ENCODE measurements around the gene CPXM1. TPM values are rescaled to one million over a fixed set of nuclear protein-coding genes. Genes with fewer than 3 reads are reported as not detected.
A peak's percentile ranks its signal among the peaks of the same experiment; 100 is the strongest.

CPXM1 gene
- polyA plus RNA-seq, 2 donors: 0.28 to 2.5 TPM

- H3K27ac ChIP-seq (ENCODE audit: low read depth in 2 of 2, low read length in 1 of 2): no peak overlapping the region
- H3K4me3 ChIP-seq (ENCODE audit: low read depth in 1 of 2, low read length in 2 of 2): no peak overlapping the region
- H3K27me3 ChIP-seq (ENCODE audit: control insufficient read depth in 1 of 2, insufficient read depth in 2 of 2, low read length in 2 of 2): peaks cover 0 to 15% of the 10 kb centered on the region in 2 donors
- no peaks in the 10 kb centered on the region for H3K36me3 ChIP-seq (ENCODE audit: control insufficient read depth in 2 of 2, insufficient read depth in 2 of 2, low read length in 1 of 2)
- 43 to 48% methylated on average over 22 of the region's 22 CpGs for WGBS, 2 donors
- H3K4me1 ChIP-seq (ENCODE audit: control insufficient read depth in 2 of 2, insufficient read depth in 2 of 2, low read length in 1 of 2): no peaks in the 10 kb centered on the region
- peaks cover 0 to 2% of the 10 kb centered on the region in 2 donors for H3K9me3 ChIP-seq (ENCODE audit: control insufficient read depth in 2 of 2, insufficient read depth in 1 of 2, low read depth in 1 of 2, low read length in 1 of 2)
These were observed 5.4 kb upstream of the CPXM1 start for GRCh38 chr20:2805689-2806350.

GRCh38 chr20:2804852-2805688, 4.6 kb upstream of the CPXM1 start:
- Histone ChIP-seq H3K4me3 (ENCODE audit: low read depth in 1 of 2, low read length in 2 of 2) (no peak overlapping the region), H3K36me3 (ENCODE audit: control insufficient read depth in 2 of 2, insufficient read depth in 2 of 2, low read length in 1 of 2) (no peaks in the 10 kb centered on the region), H3K27ac (ENCODE audit: low read depth in 2 of 2, low read length in 1 of 2) (no peak overlapping the region), H3K27me3 (ENCODE audit: control insufficient read depth in 1 of 2, insufficient read depth in 2 of 2, low read length in 2 of 2) (peaks cover 0 to 18% of the 10 kb centered on the region in 2 donors), H3K4me1 (ENCODE audit: control insufficient read depth in 2 of 2, insufficient read depth in 2 of 2, low read length in 1 of 2) (peaks cover 2 to 3% of the 10 kb centered on the region in 2 donors), H3K9me3 (ENCODE audit: control insufficient read depth in 2 of 2, insufficient read depth in 1 of 2, low read depth in 1 of 2, low read length in 1 of 2) (peaks cover 0 to 2% of the 10 kb centered on the region in 2 donors)
- WGBS, 2 donors: 17 to 19% methylated on average over 45 to 49 of the region's 49 CpGs

- peaks cover 0 to 18% of the 10 kb centered on the region in 2 donors for H3K27me3 ChIP-seq (ENCODE audit: control insufficient read depth in 1 of 2, insufficient read depth in 2 of 2, low read length in 2 of 2)
- H3K4me3 ChIP-seq (ENCODE audit: low read depth in 1 of 2, low read length in 2 of 2): no peak overlapping the region
- no peaks in the 10 kb centered on the region for H3K9me3 ChIP-seq (ENCODE audit: control insufficient read depth in 2 of 2, insufficient read depth in 1 of 2, low read depth in 1 of 2, low read length in 1 of 2)
- H3K36me3 ChIP-seq (ENCODE audit: control insufficient read depth in 2 of 2, insufficient read depth in 2 of 2, low read length in 1 of 2): no peaks in the 10 kb centered on the region
- WGBS, 2 donors: 64 to 68% methylated on average over 16 of the region's 16 CpGs
- H3K27ac ChIP-seq (ENCODE audit: low read depth in 2 of 2, low read length in 1 of 2): no peak overlapping the region
- peaks cover 5 to 11% of the 10 kb centered on the region in 2 donors for H3K4me1 ChIP-seq (ENCODE audit: control insufficient read depth in 2 of 2, insufficient read depth in 2 of 2, low read length in 1 of 2)
These were observed 3.8 kb upstream of the CPXM1 start for GRCh38 chr20:2804041-2804828.

- 5 to 9% methylated on average over 13 of the region's 13 CpGs for WGBS, 2 donors
- H3K36me3 ChIP-seq (ENCODE audit: control insufficient read depth in 2 of 2, insufficient read depth in 2 of 2, low read length in 1 of 2): no peaks in the 10 kb centered on the region
- no peak overlapping the region for H3K27ac ChIP-seq (ENCODE audit: low read depth in 2 of 2, low read length in 1 of 2)
- peaks cover 5 to 21% of the 10 kb centered on the region in 2 donors for H3K4me1 ChIP-seq (ENCODE audit: control insufficient read depth in 2 of 2, insufficient read depth in 2 of 2, low read length in 1 of 2)
- H3K27me3 ChIP-seq (ENCODE audit: control insufficient read depth in 1 of 2, insufficient read depth in 2 of 2, low read length in 2 of 2): peaks cover 0 to 15% of the 10 kb centered on the region in 2 donors
- peak overlapping the region in 1 of 2 donors; percentile 25 for H3K4me3 ChIP-seq (ENCODE audit: low read depth in 1 of 2, low read length in 2 of 2)
- no peaks in the 10 kb centered on the region for H3K9me3 ChIP-seq (ENCODE audit: control insufficient read depth in 2 of 2, insufficient read depth in 1 of 2, low read depth in 1 of 2, low read length in 1 of 2)
These were observed 880 bp upstream of the CPXM1 start for GRCh38 chr20:2801286-2801728.

- peaks cover 5 to 21% of the 10 kb centered on the region in 2 donors for H3K4me1 ChIP-seq (ENCODE audit: control insufficient read depth in 2 of 2, insufficient read depth in 2 of 2, low read length in 1 of 2)
- 4 to 6% methylated on average over 60 to 61 of the region's 61 CpGs for WGBS, 2 donors
- peaks cover 0 to 2% of the 10 kb centered on the region in 2 donors for H3K36me3 ChIP-seq (ENCODE audit: control insufficient read depth in 2 of 2, insufficient read depth in 2 of 2, low read length in 1 of 2)
- no peaks in the 10 kb centered on the region for H3K9me3 ChIP-seq (ENCODE audit: control insufficient read depth in 2 of 2, insufficient read depth in 1 of 2, low read depth in 1 of 2, low read length in 1 of 2)
- H3K4me3 ChIP-seq (ENCODE audit: low read depth in 1 of 2, low read length in 2 of 2): peak overlapping the region; percentile 2 to 38
- H3K27ac ChIP-seq (ENCODE audit: low read depth in 2 of 2, low read length in 1 of 2): no peak overlapping the region
- H3K27me3 ChIP-seq (ENCODE audit: control insufficient read depth in 1 of 2, insufficient read depth in 2 of 2, low read length in 2 of 2): peaks cover 0 to 8% of the 10 kb centered on the region in 2 donors
These were observed 523 bp downstream of the CPXM1 start for GRCh38 chr20:2799688-2800520.

- H3K9me3 ChIP-seq (ENCODE audit: control insufficient read depth in 2 of 2, insufficient read depth in 1 of 2, low read depth in 1 of 2, low read length in 1 of 2): no peaks in the 10 kb centered on the region
- H3K36me3 ChIP-seq (ENCODE audit: control insufficient read depth in 2 of 2, insufficient read depth in 2 of 2, low read length in 1 of 2): peaks cover 0 to 2% of the 10 kb centered on the region in 2 donors
- H3K27ac ChIP-seq (ENCODE audit: low read depth in 2 of 2, low read length in 1 of 2): no peak overlapping the region
- H3K4me3 ChIP-seq (ENCODE audit: low read depth in 1 of 2, low read length in 2 of 2): no peak overlapping the region
- H3K4me1 ChIP-seq (ENCODE audit: control insufficient read depth in 2 of 2, insufficient read depth in 2 of 2, low read length in 1 of 2): peaks cover 5 to 21% of the 10 kb centered on the region in 2 donors
- WGBS, 2 donors: 40 to 56% methylated on average over 9 of the region's 9 CpGs
- peaks cover 0 to 3% of the 10 kb centered on the region in 2 donors for H3K27me3 ChIP-seq (ENCODE audit: control insufficient read depth in 1 of 2, insufficient read depth in 2 of 2, low read length in 2 of 2)
These were observed 1.2 kb downstream of the CPXM1 start for GRCh38 chr20:2799271-2799670.

GRCh38 chr20:2798814-2799213, 1.6 kb downstream of the CPXM1 start:
- WGBS, 2 donors: 56 to 69% methylated on average over 6 of the region's 6 CpGs
- H3K4me3 ChIP-seq (ENCODE audit: low read depth in 1 of 2, low read length in 2 of 2): no peak overlapping the region
- peaks cover 0 to 3% of the 10 kb centered on the region in 2 donors for H3K27me3 ChIP-seq (ENCODE audit: control insufficient read depth in 1 of 2, insufficient read depth in 2 of 2, low read length in 2 of 2)
- peaks cover 0 to 2% of the 10 kb centered on the region in 2 donors for H3K36me3 ChIP-seq (ENCODE audit: control insufficient read depth in 2 of 2, insufficient read depth in 2 of 2, low read length in 1 of 2)
- H3K4me1 ChIP-seq (ENCODE audit: control insufficient read depth in 2 of 2, insufficient read depth in 2 of 2, low read length in 1 of 2): peaks cover 5 to 21% of the 10 kb centered on the region in 2 donors
- no peak overlapping the region for H3K27ac ChIP-seq (ENCODE audit: low read depth in 2 of 2, low read length in 1 of 2)
- H3K9me3 ChIP-seq (ENCODE audit: control insufficient read depth in 2 of 2, insufficient read depth in 1 of 2, low read depth in 1 of 2, low read length in 1 of 2): no peaks in the 10 kb centered on the region

GRCh38 chr20:2798095-2798805, 2.2 kb downstream of the CPXM1 start:
- peaks cover 5 to 21% of the 10 kb centered on the region in 2 donors for H3K4me1 ChIP-seq (ENCODE audit: control insufficient read depth in 2 of 2, insufficient read depth in 2 of 2, low read length in 1 of 2)
- WGBS, 2 donors: 67 to 76% methylated on average over 19 of the region's 19 CpGs
- peaks cover 0 to 3% of the 10 kb centered on the region in 2 donors for H3K27me3 ChIP-seq (ENCODE audit: control insufficient read depth in 1 of 2, insufficient read depth in 2 of 2, low read length in 2 of 2)
- H3K9me3 ChIP-seq (ENCODE audit: control insufficient read depth in 2 of 2, insufficient read depth in 1 of 2, low read depth in 1 of 2, low read length in 1 of 2): no peaks in the 10 kb centered on the region
- H3K36me3 ChIP-seq (ENCODE audit: control insufficient read depth in 2 of 2, insufficient read depth in 2 of 2, low read length in 1 of 2): peaks cover 0 to 2% of the 10 kb centered on the region in 2 donors
- H3K27ac ChIP-seq (ENCODE audit: low read depth in 2 of 2, low read length in 1 of 2): no peak overlapping the region
- H3K4me3 ChIP-seq (ENCODE audit: low read depth in 1 of 2, low read length in 2 of 2): no peak overlapping the region

Measured in esophagus (tissue), 2 donors.